Ishikawa (cell line): ENCODE data around the gene DZIP1L.

Source experiments
- CEBPB ChIP-seq: IDR thresholded peaks from 2 replicates; pipeline ENCODE4 v1.6.1; 2012
- EGR1 ChIP-seq: IDR thresholded peaks from 2 replicates; pipeline ENCODE4 v1.6.1; 2012
- EP300 ChIP-seq: IDR thresholded peaks from 2 replicates; pipeline ENCODE4 v1.6.1; 2012; ENCODE audit warnings: borderline replicate concordance
- FOXM1 ChIP-seq: IDR thresholded peaks from 2 replicates; pipeline ENCODE4 v1.6.1; 2012; ENCODE audit warnings: low read depth, borderline replicate concordance
- NFIC ChIP-seq: IDR thresholded peaks from 2 replicates; pipeline ENCODE4 v1.6.1; 2012
- RAD21 ChIP-seq: IDR thresholded peaks from 2 replicates; pipeline ENCODE4 v1.6.1; 2012; ENCODE audit warnings: low read depth
- TCF12 ChIP-seq: IDR thresholded peaks from 2 replicates; pipeline ENCODE4 v1.6.1; 2012; ENCODE audit warnings: low read depth
- TEAD4 ChIP-seq: IDR thresholded peaks from 2 replicates; pipeline ENCODE4 v1.6.1; 2012
- YY1 ChIP-seq: IDR thresholded peaks from 2 replicates; pipeline ENCODE4 v1.6.1; 2012; ENCODE audit warnings: low read depth
- ZBTB7A ChIP-seq: IDR thresholded peaks from 2 replicates; pipeline ENCODE4 v1.6.1; 2012; ENCODE audit warnings: low read depth
- TF ChIP-seq, protein P1 (sequence below): IDR thresholded peaks from 2 replicates; pipeline ENCODE4 v1.6.1; 2012
- TF ChIP-seq, protein P2 (sequence below): IDR thresholded peaks from 2 replicates; pipeline ENCODE4 v1.6.1; 2012; ENCODE audit warnings: low read depth, mild to moderate bottlenecking
- TF ChIP-seq, protein P3 (sequence below): IDR thresholded peaks from 2 replicates; pipeline ENCODE4 v1.6.1; 2012

GRCh38 chr3:138065949-138066348, 49.5 kb downstream of the DZIP1L start:
- no peak for TF ChIP-seq RAD21
- TF ChIP-seq, protein P1, sequence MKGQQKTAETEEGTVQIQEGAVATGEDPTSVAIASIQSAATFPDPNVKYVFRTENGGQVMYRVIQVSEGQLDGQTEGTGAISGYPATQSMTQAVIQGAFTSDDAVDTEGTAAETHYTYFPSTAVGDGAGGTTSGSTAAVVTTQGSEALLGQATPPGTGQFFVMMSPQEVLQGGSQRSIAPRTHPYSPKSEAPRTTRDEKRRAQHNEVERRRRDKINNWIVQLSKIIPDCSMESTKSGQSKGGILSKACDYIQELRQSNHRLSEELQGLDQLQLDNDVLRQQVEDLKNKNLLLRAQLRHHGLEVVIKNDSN, result no peak
- no peak for TF ChIP-seq EP300
- no peak for TF ChIP-seq TEAD4
- TF ChIP-seq, protein P2, sequence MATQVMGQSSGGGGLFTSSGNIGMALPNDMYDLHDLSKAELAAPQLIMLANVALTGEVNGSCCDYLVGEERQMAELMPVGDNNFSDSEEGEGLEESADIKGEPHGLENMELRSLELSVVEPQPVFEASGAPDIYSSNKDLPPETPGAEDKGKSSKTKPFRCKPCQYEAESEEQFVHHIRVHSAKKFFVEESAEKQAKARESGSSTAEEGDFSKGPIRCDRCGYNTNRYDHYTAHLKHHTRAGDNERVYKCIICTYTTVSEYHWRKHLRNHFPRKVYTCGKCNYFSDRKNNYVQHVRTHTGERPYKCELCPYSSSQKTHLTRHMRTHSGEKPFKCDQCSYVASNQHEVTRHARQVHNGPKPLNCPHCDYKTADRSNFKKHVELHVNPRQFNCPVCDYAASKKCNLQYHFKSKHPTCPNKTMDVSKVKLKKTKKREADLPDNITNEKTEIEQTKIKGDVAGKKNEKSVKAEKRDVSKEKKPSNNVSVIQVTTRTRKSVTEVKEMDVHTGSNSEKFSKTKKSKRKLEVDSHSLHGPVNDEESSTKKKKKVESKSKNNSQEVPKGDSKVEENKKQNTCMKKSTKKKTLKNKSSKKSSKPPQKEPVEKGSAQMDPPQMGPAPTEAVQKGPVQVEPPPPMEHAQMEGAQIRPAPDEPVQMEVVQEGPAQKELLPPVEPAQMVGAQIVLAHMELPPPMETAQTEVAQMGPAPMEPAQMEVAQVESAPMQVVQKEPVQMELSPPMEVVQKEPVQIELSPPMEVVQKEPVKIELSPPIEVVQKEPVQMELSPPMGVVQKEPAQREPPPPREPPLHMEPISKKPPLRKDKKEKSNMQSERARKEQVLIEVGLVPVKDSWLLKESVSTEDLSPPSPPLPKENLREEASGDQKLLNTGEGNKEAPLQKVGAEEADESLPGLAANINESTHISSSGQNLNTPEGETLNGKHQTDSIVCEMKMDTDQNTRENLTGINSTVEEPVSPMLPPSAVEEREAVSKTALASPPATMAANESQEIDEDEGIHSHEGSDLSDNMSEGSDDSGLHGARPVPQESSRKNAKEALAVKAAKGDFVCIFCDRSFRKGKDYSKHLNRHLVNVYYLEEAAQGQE, result no peak
- no peak for TF ChIP-seq FOXM1
- no peak for TF ChIP-seq CEBPB
- TF ChIP-seq EGR1, result no peak
- no peak for TF ChIP-seq ZBTB7A
- TF ChIP-seq TCF12, result no peak
- TF ChIP-seq, protein P3, sequence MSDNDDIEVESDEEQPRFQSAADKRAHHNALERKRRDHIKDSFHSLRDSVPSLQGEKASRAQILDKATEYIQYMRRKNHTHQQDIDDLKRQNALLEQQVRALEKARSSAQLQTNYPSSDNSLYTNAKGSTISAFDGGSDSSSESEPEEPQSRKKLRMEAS, result no peak
- no peak for TF ChIP-seq YY1
- TF ChIP-seq NFIC, result no peak
